Esophagus muscularis mucosa (tissue), 4 donors: Measurements from ENCODE around the gene AKAP9. TPM values are rescaled to one million over a fixed set of nuclear protein-coding genes. Genes with fewer than 3 reads are reported as not detected.
"Not testable (repeated sequence)": the region's sequence is repeated elsewhere in the genome, so short reads cannot be mapped to it uniquely, and the experiment has no call there.

Experiments used
- DNase-seq: peaks from one replicate; pipeline ENCODE4 v3.0.0-alpha.2; 2017; ENCODE audit errors: extremely low spot score
- H3K27ac ChIP-seq, 4 donors: fragments of 200-600 bp; sonication (generic); replicated peaks in 1 of 4; 1 replicate in 3 of 4; 2 replicates in 1 of 4; pipeline ENCODE4 v1.5.1; 2016 to 2019; ENCODE audit warnings: mild to moderate bottlenecking in 1 of 4
- H3K27me3 ChIP-seq, 4 donors: fragments of 200-600 bp; sonication (generic); one replicate each; pipeline versions ENCODE4 v1.5.1 to v1.6.0; 2016 to 2019
- H3K36me3 ChIP-seq, 4 donors: fragments of 200-600 bp; sonication (generic); one replicate each; pipeline ENCODE4 v1.5.1; 2016 to 2019
- H3K4me1 ChIP-seq, 4 donors: fragments of 200-600 bp; sonication (generic); one replicate each; pipeline ENCODE4 v1.5.1; 2016 to 2019
- H3K4me3 ChIP-seq, 4 donors: fragments of 200-600 bp; sonication (generic); 1 replicate in 2 of 4; 2 replicates in 2 of 4; pipeline ENCODE4 v1.5.1; 2016 to 2019; ENCODE audit warnings: mild to moderate bottlenecking in 4 of 4, moderate library complexity in 1 of 4
- H3K9me3 ChIP-seq, 4 donors: fragments of 200-600 bp; sonication (generic); 1 replicate in 3 of 4; 2 replicates in 1 of 4; pipeline ENCODE4 v1.5.1; 2016 to 2019
- EP300 ChIP-seq: sonication (generic); formaldehyde crosslinking; IDR thresholded peaks from one replicate; pipeline ENCODE4 v1.6.1; 2017; ENCODE audit warnings: antibody characterized with exemption
- POLR2A ChIP-seq: fragments of 450-650 bp; IDR thresholded peaks from one replicate; pipeline ENCODE4 v1.6.1; 2017; ENCODE audit warnings: antibody characterized with exemption, moderate library complexity, mild to moderate bottlenecking, low read depth
- POLR2AphosphoS5 ChIP-seq, 2 donors: sonication (generic); formaldehyde crosslinking; IDR thresholded peaks; one replicate each; pipeline ENCODE4 v1.6.1; 2017; ENCODE audit warnings: antibody characterized with exemption in 2 of 2
- WGBS: methylation state at CpG from one replicate; pipeline ENCODE4 v1.1.5; 2018; 5-methylcytosine and 5-hydroxymethylcytosine counted together
- intact Hi-C: fragments of 100-400 bp; cut with DNase I; formaldehyde crosslinking; loops from one replicate; pipeline ENCODE4 v1.15.1; 2023
- total RNA-seq, 4 donors: library from RNA; depleted of rRNA; stranded (reverse); fragments of >200 nt; gene quantifications; one replicate each; pipeline versions ENCODE4 v1.1.0 to v1.2.1, GENCODE V29; 2016
- TF ChIP-seq, protein P1 (sequence below), 3 experiments: fragments of 200-600 bp in 2 of 3; fragments of 450-650 bp in 1 of 3; sonication (generic) in 2 of 3; IDR thresholded peaks; one replicate each; pipeline ENCODE4 v1.5.1; 2017 to 2019; ENCODE audit warnings: antibody characterized with exemption in 3 of 3, mild to moderate bottlenecking in 2 of 3, moderate library complexity in 1 of 3

Gene AKAP9
- total RNA-seq, 4 donors from 2014 or later, result 33.6 to 60.2 (median 39.3) TPM

DNA sequence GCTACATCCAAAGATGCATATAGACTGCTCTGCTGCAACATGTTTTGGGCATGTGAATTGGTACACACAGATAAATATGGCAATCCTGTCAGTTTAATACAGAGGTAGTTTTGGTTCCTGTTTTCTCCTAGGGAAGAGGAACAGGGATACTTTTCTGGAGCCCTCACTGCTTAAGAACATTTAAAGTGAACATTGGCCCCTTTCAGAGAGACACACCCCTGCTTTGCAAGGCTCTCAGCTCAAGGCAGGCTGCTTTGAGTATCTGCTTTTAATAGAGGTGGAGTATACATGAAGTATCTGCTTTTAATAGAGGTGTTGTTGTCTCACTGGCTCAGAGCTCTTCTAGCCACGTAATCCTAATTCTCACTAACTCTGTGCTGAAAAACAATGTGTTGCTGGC lies 154.7 kb downstream of the AKAP9 start:
- WGBS, result 50% methylated on average over 1 of the region's 1 CpG
- DNase-seq, result no peak
- Histone ChIP-seq H3K4me1 (no peaks in the 10 kb centered on the region), H3K4me3 (no peak overlapping the region), H3K27me3 (no peaks in the 10 kb centered on the region), H3K36me3 (peaks cover 52 to 94% (median 79%) of the 10 kb centered on the region in 4 donors), H3K9me3 (no peaks in the 10 kb centered on the region), H3K27ac (no peak overlapping the region)
- intact Hi-C loops, result no loop called here
- no peak for TF ChIP-seq POLR2A
- TF ChIP-seq EP300, result no peak
- TF ChIP-seq, protein P1, sequence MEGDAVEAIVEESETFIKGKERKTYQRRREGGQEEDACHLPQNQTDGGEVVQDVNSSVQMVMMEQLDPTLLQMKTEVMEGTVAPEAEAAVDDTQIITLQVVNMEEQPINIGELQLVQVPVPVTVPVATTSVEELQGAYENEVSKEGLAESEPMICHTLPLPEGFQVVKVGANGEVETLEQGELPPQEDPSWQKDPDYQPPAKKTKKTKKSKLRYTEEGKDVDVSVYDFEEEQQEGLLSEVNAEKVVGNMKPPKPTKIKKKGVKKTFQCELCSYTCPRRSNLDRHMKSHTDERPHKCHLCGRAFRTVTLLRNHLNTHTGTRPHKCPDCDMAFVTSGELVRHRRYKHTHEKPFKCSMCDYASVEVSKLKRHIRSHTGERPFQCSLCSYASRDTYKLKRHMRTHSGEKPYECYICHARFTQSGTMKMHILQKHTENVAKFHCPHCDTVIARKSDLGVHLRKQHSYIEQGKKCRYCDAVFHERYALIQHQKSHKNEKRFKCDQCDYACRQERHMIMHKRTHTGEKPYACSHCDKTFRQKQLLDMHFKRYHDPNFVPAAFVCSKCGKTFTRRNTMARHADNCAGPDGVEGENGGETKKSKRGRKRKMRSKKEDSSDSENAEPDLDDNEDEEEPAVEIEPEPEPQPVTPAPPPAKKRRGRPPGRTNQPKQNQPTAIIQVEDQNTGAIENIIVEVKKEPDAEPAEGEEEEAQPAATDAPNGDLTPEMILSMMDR (IDR thresholded peaks at IDR 0.05), result no peak
- no peak for TF ChIP-seq POLR2AphosphoS5 (IDR thresholded peaks at IDR 0.05)

DNA sequence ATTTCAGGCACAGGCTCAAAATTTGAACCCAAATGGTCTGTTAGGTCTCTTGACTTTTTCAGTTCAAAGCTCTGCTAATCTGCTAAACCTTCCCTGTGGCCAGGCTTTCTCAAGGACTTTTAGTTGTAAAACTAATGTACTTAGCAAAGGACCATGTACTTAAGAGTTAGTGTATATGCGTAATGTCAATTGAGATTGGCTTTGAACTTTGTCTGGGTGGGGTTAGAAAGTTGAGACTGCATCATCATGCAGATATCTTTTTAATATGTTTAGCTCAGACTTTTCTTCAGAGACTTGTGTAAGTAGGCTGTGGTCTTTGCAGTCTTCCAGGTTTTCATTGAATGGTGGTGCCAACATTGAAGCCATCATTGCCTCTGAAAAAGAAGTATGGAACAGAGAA lies 159.9 kb downstream of the AKAP9 start:
- H3K4me1 ChIP-seq, result no peaks in the 10 kb centered on the region
- H3K4me3 ChIP-seq, result no peak overlapping the region
- no peak for DNase-seq
- TF ChIP-seq, protein P1 (IDR thresholded peaks at IDR 0.05), result no peak
- TF ChIP-seq POLR2AphosphoS5 (IDR thresholded peaks at IDR 0.05) (no peak), EP300 (no peak), POLR2A (no peak)
- H3K36me3 ChIP-seq, result peaks cover 26 to 99% (median 81%) of the 10 kb centered on the region in 4 donors
- no peaks in the 10 kb centered on the region for H3K27me3 ChIP-seq
- no peak overlapping the region for H3K27ac ChIP-seq
- WGBS, result 88% methylated on average over 1 of the region's 1 CpG
- H3K9me3 ChIP-seq, result no peaks in the 10 kb centered on the region
- intact Hi-C loops, result loop anchor here (10.0 kb wide), 1 partner anchor 114 kb away; no protein-coding TSS in a partner anchor

DNA sequence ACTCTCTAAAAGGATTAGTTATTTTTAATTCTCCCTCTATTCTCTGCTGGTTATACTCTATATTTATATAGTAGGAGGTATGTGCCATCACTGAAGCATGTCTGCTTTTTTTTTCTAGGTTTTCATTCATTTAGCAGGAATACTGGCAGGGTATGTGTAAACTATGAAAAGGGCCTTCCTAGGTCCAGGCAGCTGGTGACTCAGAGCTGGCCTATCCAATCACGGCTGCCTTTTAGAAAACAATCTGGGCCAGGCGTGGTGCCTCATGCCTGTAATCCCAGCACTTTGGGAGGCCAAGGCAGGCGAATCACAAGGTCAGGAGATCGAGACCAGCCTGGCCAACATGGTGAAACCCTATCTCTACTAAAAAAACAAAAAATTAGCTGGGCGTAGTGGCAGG lies 162.2 kb downstream of the AKAP9 start:
- intact Hi-C loops, result loop anchor here (10.0 kb wide), 1 partner anchor 112 kb away; no protein-coding TSS in a partner anchor
- WGBS, result 93% methylated on average over 5 of the region's 5 CpGs
- not testable (repeated sequence) for H3K27me3 ChIP-seq, H3K4me1 ChIP-seq, DNase-seq, H3K27ac ChIP-seq, H3K9me3 ChIP-seq, H3K4me3 ChIP-seq
- peaks cover 14 to 98% (median 81%) of the 10 kb centered on the region in 4 donors for H3K36me3 ChIP-seq

DNA sequence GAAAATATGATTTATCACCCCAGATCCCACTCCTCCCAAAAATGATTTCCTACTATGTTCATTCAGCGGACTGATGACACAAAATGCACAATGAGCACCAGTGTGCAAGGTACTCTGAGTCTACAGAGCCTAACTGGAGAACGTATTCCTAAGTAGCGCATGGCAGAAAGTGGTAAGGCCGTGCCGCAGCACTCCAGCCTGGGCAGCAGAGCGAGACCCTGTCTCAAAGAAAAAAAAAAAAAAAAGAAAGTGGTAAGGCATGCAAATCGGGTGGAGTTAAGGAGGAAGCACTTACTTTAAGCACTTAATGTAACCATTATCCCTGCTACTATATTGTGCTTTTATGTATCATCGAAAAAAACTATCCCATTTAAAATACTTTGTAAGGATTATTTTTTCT lies 168.2 kb downstream of the AKAP9 start:
- Histone ChIP-seq H3K9me3 (no peaks in the 10 kb centered on the region), H3K27ac (no peak overlapping the region), H3K4me3 (no peak overlapping the region), H3K4me1 (no peaks in the 10 kb centered on the region), H3K36me3 (peaks cover 22 to 84% (median 51%) of the 10 kb centered on the region in 4 donors), H3K27me3 (no peaks in the 10 kb centered on the region)
- no peak for DNase-seq
- no peak for TF ChIP-seq EP300
- no peak for TF ChIP-seq POLR2AphosphoS5 (IDR thresholded peaks at IDR 0.05)
- no peak for TF ChIP-seq POLR2A
- TF ChIP-seq, protein P1 (IDR thresholded peaks at IDR 0.05), result no peak
- intact Hi-C loops, result loop anchor here (10.0 kb wide), 1 partner anchor 106 kb away; no protein-coding TSS in a partner anchor
- 96% methylated on average over 8 of the region's 8 CpGs for WGBS

DNA sequence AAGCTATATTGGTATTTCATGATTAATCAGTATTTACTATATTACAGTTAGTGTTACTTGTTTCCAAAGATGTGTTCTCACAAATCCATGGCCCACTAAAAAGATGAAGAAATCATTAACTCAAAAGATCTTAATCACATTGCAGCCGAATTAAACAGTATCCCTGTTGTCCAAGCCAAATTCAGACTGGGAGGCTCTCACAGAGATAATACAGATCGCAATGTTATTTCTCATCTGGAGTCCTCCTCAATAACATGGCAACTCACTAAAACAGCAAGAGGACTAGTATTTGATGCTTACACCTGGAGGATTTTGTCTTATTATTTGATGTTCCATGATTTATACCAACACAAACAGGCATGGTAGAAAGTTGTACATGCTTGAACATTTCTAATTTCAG lies 170.2 kb downstream of the AKAP9 start:
- TF ChIP-seq, protein P1 (IDR thresholded peaks at IDR 0.05), result no peak
- no peak for TF ChIP-seq POLR2AphosphoS5 (IDR thresholded peaks at IDR 0.05)
- no peak for TF ChIP-seq EP300
- TF ChIP-seq POLR2A, result no peak
- Histone ChIP-seq H3K4me3 (no peak overlapping the region), H3K9me3 (no peaks in the 10 kb centered on the region), H3K27me3 (no peaks in the 10 kb centered on the region), H3K4me1 (no peaks in the 10 kb centered on the region), H3K27ac (no peak overlapping the region), H3K36me3 (peaks cover 22 to 81% (median 47%) of the 10 kb centered on the region in 4 donors)
- intact Hi-C loops, result no loop called here
- WGBS, result 80% methylated on average over 2 of the region's 2 CpGs
- no peak for DNase-seq
